B cell (primary cell): Measurements from ENCODE around the gene TTC9. TPM values are rescaled to one million over a fixed set of nuclear protein-coding genes. Genes with fewer than 3 reads are reported as not detected.

Experiments
- ATAC-seq: fragments of 200-7000 bp; cut with Tn5 transposase; one replicate; pipeline ENCODE4 v1.10.0; 2021; ENCODE audit warnings: low read depth, mild to moderate bottlenecking, moderate number of reproducible peaks, moderate library complexity
- CTCF ChIA-PET: fragments of 350-600 bp; sonication (Branson Sonifier 250); formaldehyde crosslinking; loops from one replicate; lab custom pipeline; 2021; ENCODE audit warnings: antibody characterized with exemption, inconsistent platforms; lab: Charles Lee
- POLR2A ChIA-PET: fragments of 350-600 bp; sonication (Branson Sonifier 250); formaldehyde crosslinking; loops from one replicate; lab custom pipeline; 2021; ENCODE audit warnings: antibody characterized with exemption; lab: Charles Lee
- DNase-seq: peaks from one replicate; pipeline ENCODE4 v3.0.0; 2013
- H2AFZ ChIP-seq: 2 replicates; pipeline ENCODE4 v1.6.1; 2012; ENCODE audit warnings: mild to moderate bottlenecking, low read depth, low read length; ENCODE audit not compliant: insufficient read depth, poor library complexity, severe bottlenecking
- H3K27ac ChIP-seq, 2 donors: 1 replicate in 1 of 2; 2 replicates in 1 of 2; pipeline ENCODE4 v1.5.1; 2012 to 2013; ENCODE audit warnings: low read length in 2 of 2, mild to moderate bottlenecking in 2 of 2, moderate library complexity in 1 of 2
- H3K27me3 ChIP-seq, 4 experiments: fragments of 200-600 bp in 1 of 4; sonication (generic) in 1 of 4; replicated peaks in 1 of 4; 1 replicate in 2 of 4; 2 replicates in 2 of 4; pipeline versions ENCODE4 v1.6.1 to v1.7.0; 2013 to 2016; ENCODE audit warnings: low read length in 3 of 4, mild to moderate bottlenecking in 2 of 4, mixed read lengths in 1 of 4, moderate library complexity in 1 of 4; ENCODE audit not compliant: insufficient read depth in 4 of 4, control insufficient read depth in 3 of 4; ENCODE audit errors: control extremely low read depth in 1 of 4
- H3K36me3 ChIP-seq, 2 experiments: replicated peaks in 1 of 2; 1 replicate in 1 of 2; 2 replicates in 1 of 2; pipeline versions ENCODE4 v1.6.1 to v1.7.1; 2013; ENCODE audit warnings: low read length in 1 of 2; ENCODE audit not compliant: insufficient read depth in 2 of 2, control insufficient read depth in 1 of 2; ENCODE audit errors: control extremely low read depth in 1 of 2, extremely low read depth in 1 of 2
- H3K4me1 ChIP-seq, 2 donors: fragments of 200-600 bp in 1 of 2; sonication (generic) in 1 of 2; 1 replicate in 1 of 2; 2 replicates in 1 of 2; pipeline versions ENCODE4 v1.5.1 to v1.6.1; 2013 to 2017; ENCODE audit warnings: low read length in 2 of 2; ENCODE audit not compliant: control insufficient read depth in 2 of 2, insufficient read depth in 2 of 2
- H3K4me2 ChIP-seq: replicated peaks from 2 replicates; pipeline ENCODE3; 2012; ENCODE audit warnings: mild to moderate bottlenecking, low read depth, low read length; ENCODE audit not compliant: poor library complexity, severe bottlenecking
- H3K4me3 ChIP-seq, 5 experiments: fragments of 200-600 bp in 1 of 5; sonication (generic) in 1 of 5; 1 replicate in 3 of 5; 2 replicates in 2 of 5; pipeline versions ENCODE4 v1.5.1 to v1.7.0; 2011 to 2016; ENCODE audit warnings: low read length in 4 of 5, mild to moderate bottlenecking in 4 of 5, low read depth in 2 of 5, control low read depth in 1 of 5, moderate library complexity in 1 of 5; ENCODE audit not compliant: insufficient read depth in 1 of 5; ENCODE audit errors: control extremely low read depth in 1 of 5, extremely low read depth in 1 of 5
- H3K79me2 ChIP-seq: fragments of 200-600 bp; sonication (generic); one replicate; pipeline ENCODE4 v1.6.0; 2016; ENCODE audit warnings: low read length; ENCODE audit not compliant: control insufficient read depth, insufficient read depth
- H3K9ac ChIP-seq: fragments of 200-600 bp; sonication (generic); 2 replicates; pipeline ENCODE4 v1.6.1; 2017; ENCODE audit warnings: mild to moderate bottlenecking, low read length, moderate library complexity
- H3K9me3 ChIP-seq, 3 donors: one replicate each; pipeline versions ENCODE4 v1.6.1 to v1.7.1; 2013; ENCODE audit warnings: low read length in 2 of 3; ENCODE audit not compliant: control insufficient read depth in 2 of 3, insufficient read depth in 1 of 3; ENCODE audit errors: control extremely low read depth in 1 of 3
- H4K20me1 ChIP-seq: 2 replicates; pipeline ENCODE4 v1.6.0; 2012; ENCODE audit warnings: mild to moderate bottlenecking, low read length; ENCODE audit not compliant: insufficient read depth, control insufficient read depth, poor library complexity, severe bottlenecking
- H3K27ac Mint-ChIP-seq: one replicate; pipeline ENCODE4 v1.8.0; 2021; ENCODE audit warnings: mixed read lengths
- H3K27me3 Mint-ChIP-seq: one replicate; pipeline ENCODE4 v1.8.0; 2021; ENCODE audit warnings: mixed read lengths
- H3K4me1 Mint-ChIP-seq: one replicate; pipeline ENCODE4 v1.8.0; 2021; ENCODE audit warnings: mixed read lengths
- H3K4me3 Mint-ChIP-seq: one replicate; pipeline ENCODE4 v1.8.0; 2021; ENCODE audit warnings: mixed read lengths
- H3K9me3 Mint-ChIP-seq: one replicate; pipeline ENCODE4 v1.8.0; 2022; ENCODE audit warnings: mixed read lengths; ENCODE audit not compliant: insufficient read depth
- CTCF ChIP-seq: fragments of 200-600 bp; IDR thresholded peaks from one replicate; pipeline ENCODE4 v1.8.0; 2022; ENCODE audit warnings: antibody characterized with exemption, mild to moderate bottlenecking
- EZH2 ChIP-seq: IDR thresholded peaks from 2 replicates; pipeline ENCODE4 v1.6.1; 2012; ENCODE audit warnings: borderline replicate concordance, low read depth, mild to moderate bottlenecking, moderate library complexity, low read length; ENCODE audit not compliant: insufficient read depth, poor library complexity, severe bottlenecking
- WGBS: methylation state at CpG from one replicate; pipeline ENCODE4 v1.1.5; 2013; ENCODE audit warnings: missing lambda C conversion rate; ENCODE audit not compliant: insufficient coverage; 5-methylcytosine and 5-hydroxymethylcytosine counted together
- intact Hi-C: fragments of 100-400 bp; cut with micrococcal nuclease; formaldehyde crosslinking; loops from one replicate; pipeline ENCODE4 v1.10.0; 2022
- polyA plus RNA-seq: library from polyadenylated mRNA; depleted of rRNA; stranded (reverse); fragments of >200 nt; gene quantifications from 2 replicates; pipeline ENCODE4 v1.2.3, GENCODE V29; 2012
- small RNA-seq: library from RNA; depleted of rRNA; stranded (forward); fragments of <200 nt; gene quantifications from one replicate; pipeline ENCODE3, GENCODE V24; 2012; ENCODE audit warnings: low replicate concordance, low read depth; ENCODE audit not compliant: insufficient read length
- total RNA-seq, 2 donors: library from RNA; stranded (reverse); fragments of 120-200 nt in 1 of 2; gene quantifications; 1 replicate in 1 of 2; 2 replicates in 1 of 2; pipeline versions ENCODE4 v1.2.3 to v1.2.4, GENCODE V29; 2013 to 2022

TTC9 gene
- total and polyA plus RNA-seq, 2 donors (not counting 1 experiment from before 2014, with no cell fraction given) = 15.3 to 16.3 TPM

GRCh38 chr14:70724944-70725343 lies 83.2 kb downstream of the TTC9 start:
- peaks cover 6 to 10% of the 10 kb centered on the region in 2 donors for H3K4me1 ChIP-seq
- H3K4me3 ChIP-seq = no peak overlapping the region
- no peak overlapping the region for H2AFZ ChIP-seq
- H3K79me2 ChIP-seq = no peaks in the 10 kb centered on the region
- no peak overlapping the region for H3K27ac Mint-ChIP-seq
- ATAC-seq (no peak), DNase-seq (no peak)
- H3K27ac ChIP-seq = no peak overlapping the region
- H3K9me3 ChIP-seq = no peaks in the 10 kb centered on the region
- peaks cover 0 to 6% of the 10 kb centered on the region in 2 experiments for H3K36me3 ChIP-seq
- no peaks in the 10 kb centered on the region for H3K27me3 Mint-ChIP-seq
- H3K4me2 ChIP-seq = no peak overlapping the region
- no peak overlapping the region for H3K9ac ChIP-seq
- ChIA-PET CTCF (no interaction called here), POLR2A (no interaction called here)
- H3K9me3 Mint-ChIP-seq = no peaks in the 10 kb centered on the region
- WGBS = 82% methylated on average over 6 of the region's 6 CpGs
- no peak for TF ChIP-seq EZH2
- TF ChIP-seq CTCF = no peak
- H3K27me3 ChIP-seq = no peaks in the 10 kb centered on the region
- no peak overlapping the region for H3K4me3 Mint-ChIP-seq
- no peaks in the 10 kb centered on the region for H4K20me1 ChIP-seq
- peaks cover 18% of the 10 kb centered on the region for H3K4me1 Mint-ChIP-seq
- intact Hi-C loops = no loop called here

Small RNA genes lying within 50 kb of the gene (small RNA-seq; reads per million reads assigned to genes)
- not detected for gene RN7SL77P

Other genes starting within 250 kb of the TTC9 start
- gene SYNJ2BP, start 224.8 kb upstream of the TTC9 start, total RNA-seq = 16.6 and 17.8 TPM in 2 replicates
- 7.5 and 8.0 TPM in 2 replicates for gene SYNJ2BP, start 224.8 kb upstream of the TTC9 start, polyA plus RNA-seq
- gene ADAM21, start 189.7 kb upstream of the TTC9 start, total RNA-seq = 0.24 TPM in 1 of 2 replicates, not detected in the other
- gene ADAM21, start 189.7 kb upstream of the TTC9 start, polyA plus RNA-seq = not detected in 2 replicates
- gene ADAM20, start 106.9 kb upstream of the TTC9 start, total RNA-seq = 2.3 and 2.7 TPM in 2 replicates
- 0.16 and 0.18 TPM in 2 replicates for gene ADAM20, start 106.9 kb upstream of the TTC9 start, polyA plus RNA-seq
- gene MED6, start 41.3 kb upstream of the TTC9 start, total RNA-seq = 68.3 and 71.0 TPM in 2 replicates
- gene MED6, start 41.3 kb upstream of the TTC9 start, polyA plus RNA-seq = 30.4 and 51.0 TPM in 2 replicates
- 20.2 and 23.5 TPM in 2 replicates for gene MAP3K9, start 167.6 kb downstream of the TTC9 start, total RNA-seq
- gene MAP3K9, start 167.6 kb downstream of the TTC9 start, polyA plus RNA-seq = 4.7 and 5.1 TPM in 2 replicates